ENCODE data around the gene SLC22A23. TPM values are rescaled to one million over a fixed set of nuclear protein-coding genes. Genes with fewer than 3 reads are reported as not detected.

SLC22A23 gene
- total RNA-seq, 2 experiments from 2014 or later, result 13.4 to 13.6 TPM

GRCh38 chr6:3364391-3364790 lies 92.5 kb downstream of the SLC22A23 start:
- Histone ChIP-seq H3K4me1 (ENCODE audit: insufficient read depth, low read length) (no peaks in the 10 kb centered on the region), H3K9me3 (ENCODE audit: control insufficient read depth in 1 of 2, insufficient read depth in 1 of 2, low read length in 2 of 2) (no peaks in the 10 kb centered on the region), H3K36me3 (ENCODE audit: insufficient read depth, low read length) (no peaks in the 10 kb centered on the region), H3K27ac (ENCODE audit: low read depth in 1 of 2, low read length in 2 of 2) (no peak overlapping the region), H3K27me3 (ENCODE audit: control insufficient read depth in 1 of 2, insufficient read depth in 2 of 2, low read length in 2 of 2) (no peaks in the 10 kb centered on the region), H3K4me3 (ENCODE audit: low read length) (no peak overlapping the region)
- Mint-ChIP-seq H3K27me3 (no peaks in the 10 kb centered on the region), H3K4me3 (no peak overlapping the region), H3K4me1 (ENCODE audit: low read depth) (peaks cover 1% of the 10 kb centered on the region), H3K36me3 (ENCODE audit: low read depth) (no peaks in the 10 kb centered on the region), H3K9me3 (no peaks in the 10 kb centered on the region), H3K27ac (no peak overlapping the region)
- no peak for ATAC-seq (ENCODE audit: poor library complexity)
- DNase-seq, result no peak
- TF ChIP-seq CTCF (IDR thresholded peaks at IDR 0.05), result no peak
- intact Hi-C loops (cut with DNase I, micrococcal nuclease), result no loop called here
- ChIA-PET CTCF (no interaction called here), POLR2A (no interaction called here)

DNA sequence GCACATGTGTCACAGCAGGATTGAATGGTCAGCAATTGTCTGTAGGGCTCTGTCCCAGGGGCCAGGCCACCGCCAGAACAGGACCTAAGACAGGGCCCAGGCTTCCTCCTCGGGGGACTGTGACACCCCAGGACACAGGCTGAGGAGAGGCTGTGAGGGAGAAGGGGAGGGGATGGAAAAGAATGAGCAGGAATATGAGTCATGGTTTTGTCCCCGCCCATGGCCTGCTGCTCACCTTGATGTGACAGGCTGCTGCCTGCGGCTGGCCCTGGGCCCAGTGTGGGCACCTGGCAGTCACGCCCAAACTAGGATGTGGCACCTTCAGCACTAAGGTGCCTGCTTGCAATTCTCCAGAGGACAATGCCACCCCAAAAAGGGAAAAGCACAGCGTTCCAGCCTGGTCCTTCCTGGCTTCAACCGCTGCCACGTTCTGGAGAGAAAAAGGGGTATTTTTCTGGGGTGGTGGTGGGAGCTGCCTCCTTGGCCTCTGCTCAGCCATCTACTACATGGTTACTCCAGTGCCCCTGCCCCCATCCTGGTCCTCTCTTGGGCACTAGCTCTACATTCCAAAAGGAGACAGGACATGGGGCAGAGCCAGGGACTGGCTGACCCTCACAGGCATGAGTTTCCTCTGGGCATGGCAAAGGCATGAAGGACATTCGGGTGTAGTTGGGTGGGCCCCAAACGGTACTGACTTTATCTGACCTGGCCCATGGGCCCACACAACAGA lies 93.4 kb downstream of the SLC22A23 start:
- H3K27me3 ChIP-seq (ENCODE audit: control insufficient read depth in 1 of 2, insufficient read depth in 2 of 2, low read length in 2 of 2), result no peaks in the 10 kb centered on the region
- ChIA-PET CTCF (no interaction called here), POLR2A (no interaction called here)
- no peak overlapping the region for H3K4me3 ChIP-seq (ENCODE audit: low read length)
- no peaks in the 10 kb centered on the region for H3K36me3 ChIP-seq (ENCODE audit: insufficient read depth, low read length)
- no peaks in the 10 kb centered on the region for H3K36me3 Mint-ChIP-seq (ENCODE audit: low read depth)
- H3K27ac ChIP-seq (ENCODE audit: low read depth in 1 of 2, low read length in 2 of 2), result no peak overlapping the region
- H3K27me3 Mint-ChIP-seq, result no peaks in the 10 kb centered on the region
- no peak overlapping the region for H3K27ac Mint-ChIP-seq
- peaks cover 8% of the 10 kb centered on the region for H3K4me1 Mint-ChIP-seq (ENCODE audit: low read depth)
- no peaks in the 10 kb centered on the region for H3K9me3 Mint-ChIP-seq
- no peak overlapping the region for H3K4me3 Mint-ChIP-seq
- DNase-seq, result no peak
- ATAC-seq (ENCODE audit: poor library complexity), result no peak
- no peaks in the 10 kb centered on the region for H3K4me1 ChIP-seq (ENCODE audit: insufficient read depth, low read length)
- no peak for TF ChIP-seq CTCF (IDR thresholded peaks at IDR 0.05)
- no peaks in the 10 kb centered on the region for H3K9me3 ChIP-seq (ENCODE audit: control insufficient read depth in 1 of 2, insufficient read depth in 1 of 2, low read length in 2 of 2)
- intact Hi-C loops (cut with DNase I, micrococcal nuclease), result no loop called here

DNA sequence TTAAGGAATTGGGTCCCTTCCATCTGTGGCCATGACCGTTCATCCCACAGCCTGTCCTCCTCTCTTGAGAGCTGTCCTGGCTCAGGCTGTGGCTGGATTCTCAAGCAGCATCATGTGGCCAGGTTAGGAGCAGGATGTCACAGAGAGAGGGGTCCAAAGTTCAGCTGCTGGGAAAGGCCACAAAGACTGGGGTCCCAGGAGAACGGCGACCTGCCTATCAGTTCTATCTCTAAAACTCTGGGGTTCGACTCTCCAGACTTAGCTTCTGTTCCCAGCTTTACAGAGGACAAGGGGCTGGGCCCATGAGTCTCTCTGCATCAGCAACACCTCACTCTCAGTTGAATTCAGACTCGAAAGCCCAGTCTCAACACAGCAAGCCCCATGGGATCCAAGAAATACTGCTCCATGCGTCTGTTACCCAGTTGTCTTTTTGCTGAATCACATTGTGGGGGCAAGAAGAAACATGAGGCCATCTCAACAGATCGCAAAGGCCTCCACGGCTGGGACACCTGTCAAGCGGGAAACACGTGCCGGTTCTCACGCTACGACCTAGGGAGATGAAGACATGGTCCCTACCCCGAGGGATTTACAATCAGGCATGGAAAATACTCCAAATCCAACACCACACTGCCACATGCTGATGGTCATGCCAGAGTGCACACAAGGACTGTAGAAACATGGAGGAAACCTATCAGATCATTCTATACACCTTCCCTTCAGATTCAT lies 95.4 kb downstream of the SLC22A23 start:
- Mint-ChIP-seq H3K27me3 (no peaks in the 10 kb centered on the region), H3K27ac (no peak overlapping the region), H3K4me3 (no peak overlapping the region), H3K9me3 (no peaks in the 10 kb centered on the region), H3K4me1 (ENCODE audit: low read depth) (peaks cover 13% of the 10 kb centered on the region), H3K36me3 (ENCODE audit: low read depth) (peaks cover 3% of the 10 kb centered on the region)
- ChIA-PET POLR2A (no interaction called here), CTCF (no interaction called here)
- intact Hi-C loops (cut with DNase I, micrococcal nuclease), result no loop called here
- TF ChIP-seq CTCF (IDR thresholded peaks at IDR 0.05), result no peak
- peaks cover 5% of the 10 kb centered on the region for H3K4me1 ChIP-seq (ENCODE audit: insufficient read depth, low read length)
- no peaks in the 10 kb centered on the region for H3K9me3 ChIP-seq (ENCODE audit: control insufficient read depth in 1 of 2, insufficient read depth in 1 of 2, low read length in 2 of 2)
- H3K4me3 ChIP-seq (ENCODE audit: low read length), result no peak overlapping the region
- H3K36me3 ChIP-seq (ENCODE audit: insufficient read depth, low read length), result no peaks in the 10 kb centered on the region
- no peak overlapping the region for H3K27ac ChIP-seq (ENCODE audit: low read depth in 1 of 2, low read length in 2 of 2)
- no peak for ATAC-seq (ENCODE audit: poor library complexity)
- no peak for DNase-seq
- no peaks in the 10 kb centered on the region for H3K27me3 ChIP-seq (ENCODE audit: control insufficient read depth in 1 of 2, insufficient read depth in 2 of 2, low read length in 2 of 2)
